HG03175 (cell line): ENCODE results near the gene RNF31.
"Not testable (repeated sequence)": the region's sequence is repeated elsewhere in the genome, so short reads cannot be mapped to it uniquely, and the experiment has no call there.

ENCODE experiments used
- ATAC-seq: cut with Tn5 transposase; IDR thresholded peaks from one replicate; pipeline ENCODE4 v1.9.1; 2021; ENCODE audit warnings: mild to moderate bottlenecking, moderate library complexity; ENCODE audit not compliant: unreplicated experiment

RNF31 gene

GRCh38 chr14:24146978-24147760 lies at the start of gene RNF31:
Gene RNF31 (plus strand): TSS chr14:24147498. CDS start chr14:24147699, 201 bp downstream.
- peak; percentile 85 for ATAC-seq

- no peak for ATAC-seq
Measured at GRCh38 chr14:24098229-24098926, 48.9 kb upstream of the RNF31 start.

GRCh38 chr14:24098927-24099813 lies 48.1 kb upstream of the RNF31 start:
- no peak for ATAC-seq

GRCh38 chr14:24100197-24100981 lies 46.9 kb upstream of the RNF31 start:
- no peak for ATAC-seq

- ATAC-seq, result no peak
Measured at GRCh38 chr14:24100982-24101494, 46.3 kb upstream of the RNF31 start.

- no peak for ATAC-seq
Measured at GRCh38 chr14:24102357-24103048, 44.8 kb upstream of the RNF31 start.

GRCh38 chr14:24103451-24103850 lies 43.8 kb upstream of the RNF31 start:
- ATAC-seq, result no peak

GRCh38 chr14:24105609-24106239 lies 41.6 kb upstream of the RNF31 start:
- not testable (repeated sequence) for ATAC-seq

GRCh38 chr14:24106672-24107271 lies 40.5 kb upstream of the RNF31 start:
- ATAC-seq, result no peak

- peak; percentile 47 for ATAC-seq
Measured at GRCh38 chr14:24108336-24108874, 38.9 kb upstream of the RNF31 start.

GRCh38 chr14:24110060-24110459 lies 37.2 kb upstream of the RNF31 start:
- ATAC-seq, result no peak

GRCh38 chr14:24110523-24110922 lies 36.8 kb upstream of the RNF31 start:
- no peak for ATAC-seq

- ATAC-seq, result no peak
Measured at GRCh38 chr14:24113379-24113800, 33.9 kb upstream of the RNF31 start.

- peak; percentile 26 for ATAC-seq
Measured at GRCh38 chr14:24113801-24114531, 33.3 kb upstream of the RNF31 start.

GRCh38 chr14:24114532-24115421 lies 32.5 kb upstream of the RNF31 start, which contains the start of the genes DCAF11 and NRL:
Gene DCAF11 (plus strand): TSS chr14:24114777. CDS start chr14:24115595, 818 bp downstream.
Gene NRL (minus strand): TSS chr14:24114949. CDS start chr14:24082848, 32,101 bp downstream.
- peak; percentile 87 for ATAC-seq

- no peak for ATAC-seq
Measured at GRCh38 chr14:24115422-24116127, 31.7 kb upstream of the RNF31 start.
